DND-41 (cell line): ENCODE data around the gene TDRD12.

Experiments
- ATAC-seq: fragments of 200-7000 bp; cut with Tn5 transposase; 3 replicates; pipeline ENCODE4 v1.9.1; 2021; ENCODE audit warnings: low read depth; ENCODE audit not compliant: insufficient read depth
- DNase-seq: peaks from one replicate; pipeline ENCODE4 v3.0.0-alpha.2; 2020
- H2AFZ ChIP-seq: 2 replicates; pipeline ENCODE4 v1.6.0; 2012; ENCODE audit warnings: low read depth, low read length
- H3K27ac ChIP-seq: 2 replicates; pipeline ENCODE4 v1.5.1; 2012; ENCODE audit warnings: low read length, inconsistent platforms
- H3K27me3 ChIP-seq: fragments of 200-600 bp; sonication (generic); 2 replicates; pipeline ENCODE4 v1.6.0; 2012; ENCODE audit warnings: low read length, mild to moderate bottlenecking, inconsistent platforms; ENCODE audit not compliant: insufficient read depth, poor library complexity
- H3K36me3 ChIP-seq: 2 replicates; pipeline ENCODE4 v1.5.1; 2012; ENCODE audit warnings: low read length, inconsistent platforms; ENCODE audit not compliant: insufficient read depth
- H3K4me1 ChIP-seq: 2 replicates; pipeline ENCODE4 v1.5.1; 2012; ENCODE audit warnings: mild to moderate bottlenecking, low read length; ENCODE audit not compliant: insufficient read depth
- H3K4me2 ChIP-seq: 2 replicates; pipeline ENCODE4 v1.6.0; 2012; ENCODE audit warnings: mild to moderate bottlenecking, moderate library complexity, low read length, inconsistent platforms; ENCODE audit not compliant: insufficient read depth
- H3K4me3 ChIP-seq, 2 experiments: fragments of 200-600 bp in 1 of 2; shearing (Covaris generic) in 1 of 2; 2 replicates each; pipeline ENCODE4 v1.5.1; 2012 to 2016; ENCODE audit warnings: inconsistent platforms in 2 of 2, low read length in 2 of 2, mild to moderate bottlenecking in 2 of 2, low read depth in 1 of 2, moderate library complexity in 1 of 2
- H3K79me2 ChIP-seq: 2 replicates; pipeline ENCODE4 v1.6.0; 2012; ENCODE audit warnings: low read length, inconsistent platforms; ENCODE audit not compliant: insufficient read depth
- H3K9ac ChIP-seq: 2 replicates; pipeline ENCODE4 v1.6.0; 2012; ENCODE audit warnings: low read depth, mild to moderate bottlenecking, inconsistent platforms, low read length, moderate library complexity
- H3K9me3 ChIP-seq: 2 replicates; pipeline ENCODE4 v1.5.1; 2012; ENCODE audit warnings: low read length, moderate library complexity, mild to moderate bottlenecking, inconsistent platforms; ENCODE audit not compliant: insufficient read depth, severe bottlenecking
- H4K20me1 ChIP-seq: 2 replicates; pipeline ENCODE4 v1.6.0; 2012; ENCODE audit warnings: low read length; ENCODE audit not compliant: insufficient read depth
- EZH2 ChIP-seq: IDR thresholded peaks from 3 replicates; pipeline ENCODE4 v1.6.1; 2012; ENCODE audit warnings: borderline replicate concordance, low read depth, mild to moderate bottlenecking, moderate library complexity, low read length, inconsistent platforms; ENCODE audit not compliant: severe bottlenecking
- TF ChIP-seq, protein P1 (sequence below): IDR thresholded peaks from 2 replicates; pipeline ENCODE4 v1.5.1; 2012; ENCODE audit warnings: borderline replicate concordance, low read length, moderate library complexity, mild to moderate bottlenecking; ENCODE audit not compliant: poor library complexity, severe bottlenecking; ENCODE audit errors: extremely low read depth

The TDRD12 gene

GRCh38 chr19:32798201-32798600, 78.6 kb downstream of the TDRD12 start:
- Histone ChIP-seq H3K9me3 (no peaks in the 10 kb centered on the region), H3K4me2 (no peak overlapping the region), H3K79me2 (no peaks in the 10 kb centered on the region), H3K27ac (no peak overlapping the region), H3K4me3 (no peak overlapping the region), H3K27me3 (no peaks in the 10 kb centered on the region), H2AFZ (no peak overlapping the region), H3K36me3 (no peaks in the 10 kb centered on the region), H4K20me1 (no peaks in the 10 kb centered on the region), H3K9ac (no peak overlapping the region), H3K4me1 (peaks cover 25% of the 10 kb centered on the region)
- DNase-seq (no peak), ATAC-seq (no peak)
- no peak for TF ChIP-seq EZH2
- TF ChIP-seq, protein P1, sequence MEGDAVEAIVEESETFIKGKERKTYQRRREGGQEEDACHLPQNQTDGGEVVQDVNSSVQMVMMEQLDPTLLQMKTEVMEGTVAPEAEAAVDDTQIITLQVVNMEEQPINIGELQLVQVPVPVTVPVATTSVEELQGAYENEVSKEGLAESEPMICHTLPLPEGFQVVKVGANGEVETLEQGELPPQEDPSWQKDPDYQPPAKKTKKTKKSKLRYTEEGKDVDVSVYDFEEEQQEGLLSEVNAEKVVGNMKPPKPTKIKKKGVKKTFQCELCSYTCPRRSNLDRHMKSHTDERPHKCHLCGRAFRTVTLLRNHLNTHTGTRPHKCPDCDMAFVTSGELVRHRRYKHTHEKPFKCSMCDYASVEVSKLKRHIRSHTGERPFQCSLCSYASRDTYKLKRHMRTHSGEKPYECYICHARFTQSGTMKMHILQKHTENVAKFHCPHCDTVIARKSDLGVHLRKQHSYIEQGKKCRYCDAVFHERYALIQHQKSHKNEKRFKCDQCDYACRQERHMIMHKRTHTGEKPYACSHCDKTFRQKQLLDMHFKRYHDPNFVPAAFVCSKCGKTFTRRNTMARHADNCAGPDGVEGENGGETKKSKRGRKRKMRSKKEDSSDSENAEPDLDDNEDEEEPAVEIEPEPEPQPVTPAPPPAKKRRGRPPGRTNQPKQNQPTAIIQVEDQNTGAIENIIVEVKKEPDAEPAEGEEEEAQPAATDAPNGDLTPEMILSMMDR, result no peak

- DNase-seq (no peak), ATAC-seq (no peak)
- Histone ChIP-seq H3K36me3 (no peaks in the 10 kb centered on the region), H3K4me2 (no peak overlapping the region), H3K27me3 (no peaks in the 10 kb centered on the region), H3K9me3 (no peaks in the 10 kb centered on the region), H4K20me1 (no peaks in the 10 kb centered on the region), H3K27ac (no peak overlapping the region), H2AFZ (no peak overlapping the region), H3K9ac (no peak overlapping the region), H3K4me1 (peaks cover 5% of the 10 kb centered on the region; the same call in 1 of the 2 replicates), H3K79me2 (no peaks in the 10 kb centered on the region), H3K4me3 (no peak overlapping the region)
- TF ChIP-seq, protein P1, result no peak
- no peak for TF ChIP-seq EZH2
Observed at GRCh38 chr19:32800191-32800590, 80.6 kb downstream of the TDRD12 start.

DNA sequence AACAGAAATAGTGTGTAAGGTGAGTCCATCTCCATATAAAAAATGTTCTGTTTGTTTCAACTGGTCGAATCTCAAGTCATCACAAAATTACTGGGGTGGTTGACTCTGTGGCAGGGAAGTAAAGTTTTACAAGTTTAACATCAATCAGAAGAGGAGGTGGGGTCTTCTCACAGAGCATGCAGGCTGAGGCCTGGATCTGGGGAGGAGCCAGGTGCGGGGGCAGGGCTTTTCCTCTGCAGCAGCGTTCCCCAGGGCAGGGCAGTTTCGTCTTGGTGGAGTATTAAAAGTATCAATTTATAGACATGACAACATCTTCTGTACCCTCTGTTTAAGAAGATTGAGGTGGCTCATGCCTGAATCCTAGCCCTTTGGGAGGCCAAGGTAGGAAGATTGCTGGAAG, 81.2 kb downstream of the TDRD12 start:
- no peak overlapping the region for H3K9ac ChIP-seq
- no peaks in the 10 kb centered on the region for H3K9me3 ChIP-seq
- H3K27ac ChIP-seq, result no peak overlapping the region
- H3K27me3 ChIP-seq, result no peaks in the 10 kb centered on the region
- TF ChIP-seq, protein P1, result no peak
- no peak for TF ChIP-seq EZH2
- DNase-seq (no peak), ATAC-seq (no peak)
- no peaks in the 10 kb centered on the region for H4K20me1 ChIP-seq
- no peaks in the 10 kb centered on the region for H3K4me1 ChIP-seq
- H3K4me3 ChIP-seq, result no peak overlapping the region
- H3K4me2 ChIP-seq, result no peak overlapping the region
- no peaks in the 10 kb centered on the region for H3K79me2 ChIP-seq
- no peaks in the 10 kb centered on the region for H3K36me3 ChIP-seq
- H2AFZ ChIP-seq, result no peak overlapping the region

DNA sequence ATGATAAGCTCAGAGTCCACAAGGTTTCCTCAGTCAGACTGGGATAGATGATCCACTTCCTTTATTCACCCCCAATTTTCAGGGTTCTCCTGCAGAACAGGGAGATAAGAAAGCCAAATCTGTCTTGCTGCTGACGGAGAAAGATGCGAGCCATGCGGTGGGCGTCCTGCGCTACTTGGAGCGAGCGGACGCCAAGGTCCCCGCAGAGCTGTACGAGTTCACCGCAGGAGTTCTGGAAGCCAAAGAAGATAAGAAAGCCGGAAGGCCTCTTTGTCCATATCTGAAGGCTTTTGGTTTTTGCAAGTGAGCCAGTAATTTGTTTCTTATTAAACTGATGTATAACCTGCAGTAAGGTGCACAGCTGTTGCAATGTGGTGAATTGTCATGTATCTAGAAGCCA, 83.3 kb downstream of the TDRD12 start:
- no peak overlapping the region for H3K4me2 ChIP-seq
- H3K27ac ChIP-seq, result no peak overlapping the region
- no peaks in the 10 kb centered on the region for H3K36me3 ChIP-seq
- no peak for DNase-seq
- H3K4me3 ChIP-seq, result no peak overlapping the region
- no peaks in the 10 kb centered on the region for H4K20me1 ChIP-seq
- no peaks in the 10 kb centered on the region for H3K79me2 ChIP-seq
- no peaks in the 10 kb centered on the region for H3K4me1 ChIP-seq
- no peaks in the 10 kb centered on the region for H3K9me3 ChIP-seq
- H2AFZ ChIP-seq, result no peak overlapping the region
- no peak for TF ChIP-seq EZH2
- TF ChIP-seq, protein P1, result no peak
- H3K27me3 ChIP-seq, result no peaks in the 10 kb centered on the region
- no peak overlapping the region for H3K9ac ChIP-seq
- ATAC-seq, result no peak
